ENCODE results near the gene CADM4. TPM values are rescaled to one million over a fixed set of nuclear protein-coding genes. Genes with fewer than 3 reads are reported as not detected.

Gene CADM4
- total RNA-seq, 1 donor from 2014 or later, result 6.9 TPM

- peak; percentile 36 for DNase-seq
- no peak overlapping the region for H3K4me3 ChIP-seq
- peaks cover 6% of the 10 kb centered on the region for H3K4me1 ChIP-seq
- no peaks in the 10 kb centered on the region for H3K36me3 ChIP-seq
- H3K9me3 ChIP-seq (replicated peaks), result no peaks in the 10 kb centered on the region
- H3K27ac ChIP-seq (replicated peaks), result no peak overlapping the region
- intact Hi-C loops (cut with micrococcal nuclease), result no loop called here
- no peaks in the 10 kb centered on the region for H3K27me3 ChIP-seq (ENCODE audit: low read depth)
- no peak for TF ChIP-seq CTCF (IDR thresholded peaks at IDR 0.05; ENCODE audit: borderline replicate concordance)
Measured at GRCh38 chr19:43624933-43625332, 14.7 kb downstream of the CADM4 start.

GRCh38 chr19:43623889-43624670, 15.6 kb downstream of the CADM4 start:
- no peaks in the 10 kb centered on the region for H3K36me3 ChIP-seq
- no peak for TF ChIP-seq CTCF (IDR thresholded peaks at IDR 0.05; ENCODE audit: borderline replicate concordance)
- DNase-seq, result no peak
- H3K4me1 ChIP-seq, result peaks cover 14% of the 10 kb centered on the region
- H3K27me3 ChIP-seq (ENCODE audit: low read depth), result no peaks in the 10 kb centered on the region
- H3K4me3 ChIP-seq, result no peak overlapping the region
- no peaks in the 10 kb centered on the region for H3K9me3 ChIP-seq (replicated peaks)
- no peak overlapping the region for H3K27ac ChIP-seq (replicated peaks)
- intact Hi-C loops (cut with micrococcal nuclease), result no loop called here

- H3K27ac ChIP-seq (replicated peaks), result no peak overlapping the region
- H3K9me3 ChIP-seq (replicated peaks), result no peaks in the 10 kb centered on the region
- intact Hi-C loops (cut with micrococcal nuclease), result no loop called here
- peaks cover 24% of the 10 kb centered on the region for H3K4me1 ChIP-seq
- no peak overlapping the region for H3K4me3 ChIP-seq
- no peak for TF ChIP-seq CTCF (IDR thresholded peaks at IDR 0.05; ENCODE audit: borderline replicate concordance)
- no peaks in the 10 kb centered on the region for H3K36me3 ChIP-seq
- H3K27me3 ChIP-seq (ENCODE audit: low read depth), result no peaks in the 10 kb centered on the region
- no peak for DNase-seq
Measured at GRCh38 chr19:43622956-43623355, 16.7 kb downstream of the CADM4 start.

GRCh38 chr19:43622070-43622469, 17.6 kb downstream of the CADM4 start:
- intact Hi-C loops (cut with micrococcal nuclease), result no loop called here
- H3K4me3 ChIP-seq, result no peak overlapping the region
- H3K27me3 ChIP-seq (ENCODE audit: low read depth), result no peaks in the 10 kb centered on the region
- no peak overlapping the region for H3K27ac ChIP-seq (replicated peaks)
- TF ChIP-seq CTCF (IDR thresholded peaks at IDR 0.05; ENCODE audit: borderline replicate concordance), result no peak
- DNase-seq, result no peak
- H3K9me3 ChIP-seq (replicated peaks), result no peaks in the 10 kb centered on the region
- no peaks in the 10 kb centered on the region for H3K36me3 ChIP-seq
- H3K4me1 ChIP-seq, result peaks cover 27% of the 10 kb centered on the region

DNA sequence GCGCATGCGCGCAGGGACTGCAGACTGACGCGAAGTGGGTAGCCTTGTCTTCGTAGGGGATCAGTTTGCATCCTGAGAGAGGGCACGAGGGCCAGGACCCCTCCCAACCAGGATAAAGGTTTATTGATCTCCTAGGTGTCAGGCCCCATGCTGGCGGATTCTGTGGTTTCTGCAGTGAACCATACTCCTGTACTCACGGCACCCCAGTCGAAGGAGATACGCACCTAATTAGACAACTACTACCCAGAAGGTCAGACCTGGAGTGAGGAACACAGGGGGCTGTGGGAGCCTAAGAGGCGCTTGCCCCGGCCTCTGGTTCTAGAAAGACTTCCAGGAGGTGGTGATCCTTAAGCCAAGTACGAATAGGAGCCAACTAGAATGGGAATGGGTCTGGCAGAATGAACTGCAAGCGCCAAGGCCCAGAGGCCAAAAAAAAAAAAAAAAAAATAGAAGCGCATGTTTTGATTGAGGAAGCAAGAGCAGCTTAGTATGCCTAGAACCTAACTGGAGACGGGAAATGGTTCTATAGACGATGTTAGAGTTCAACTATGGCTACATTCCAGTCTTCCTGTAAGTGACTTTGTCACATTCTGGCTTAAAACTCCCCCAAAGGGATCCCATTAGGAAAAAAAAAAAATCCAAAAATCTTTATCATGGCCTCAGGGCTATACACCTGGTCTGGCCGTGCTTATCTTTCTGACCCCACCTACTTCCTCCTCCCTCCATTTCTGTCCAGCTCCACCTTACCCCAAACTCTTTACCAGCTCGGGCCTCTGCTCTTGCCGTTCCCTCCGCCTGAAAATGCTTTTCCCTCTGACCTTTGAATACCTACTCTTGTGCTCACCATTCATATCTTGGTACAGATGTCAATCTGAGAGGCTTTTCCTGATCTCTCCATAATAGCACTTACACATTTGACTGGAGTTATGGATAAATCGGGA, 19.3 kb downstream of the CADM4 start:
- Histone ChIP-seq H3K9me3 (replicated peaks) (no peaks in the 10 kb centered on the region), H3K27ac (replicated peaks) (peak overlapping the region; percentile 98), H3K36me3 (no peaks in the 10 kb centered on the region), H3K4me1 (peaks cover 27% of the 10 kb centered on the region), H3K4me3 (peak overlapping the region; percentile 86), H3K27me3 (ENCODE audit: low read depth) (no peaks in the 10 kb centered on the region)
- intact Hi-C loops (cut with micrococcal nuclease), result no loop called here
- no peak for DNase-seq
- TF ChIP-seq CTCF (IDR thresholded peaks at IDR 0.05; ENCODE audit: borderline replicate concordance), result no peak

All from left ventricle myocardium inferior (tissue), 1 donor.